H1 (cell line): ENCODE data around the gene GRK3. TPM values are rescaled to one million over a fixed set of nuclear protein-coding genes. Genes with fewer than 3 reads are reported as not detected.

ENCODE experiments used
- CTCF ChIA-PET: fragments of 300-600 bp; sonication (Branson Sonifier 250); formaldehyde crosslinking; loops from one replicate; lab custom pipeline; 2021; ENCODE audit not compliant: partially characterized antibody; lab: Charles Lee
- POLR2A ChIA-PET: fragments of 300-600 bp; sonication (Branson Sonifier 250); formaldehyde crosslinking; loops from one replicate; lab custom pipeline; 2021; ENCODE audit warnings: inconsistent platforms; ENCODE audit not compliant: partially characterized antibody; lab: Charles Lee
- DNase-seq, 2 experiments: peaks; one replicate each; pipeline versions ENCODE4 v3.0.0 to v3.0.0-alpha.2; 2010 to 2022; ENCODE audit warnings: low spot score in 2 of 2, low read depth in 1 of 2, mixed read lengths in 1 of 2
- FAIRE-seq: peaks from 2 replicates; lab custom pipeline; 2011; peaks lifted over from hg19 to GRCh38; lab: Jason Lieb, UNC
- H2AFZ ChIP-seq: 2 replicates; pipeline ENCODE4 v1.8.1; 2012; ENCODE audit warnings: low read length, inconsistent platforms
- H2AK5ac ChIP-seq: 2 replicates; pipeline ENCODE4 v1.6.1; 2013; ENCODE audit warnings: low read depth, low read length
- H2BK120ac ChIP-seq: replicated peaks from 2 replicates; pipeline ENCODE3; 2013; ENCODE audit warnings: low read depth, low read length, inconsistent platforms
- H2BK12ac ChIP-seq: 2 replicates; pipeline ENCODE4 v1.6.1; 2013; ENCODE audit warnings: low read depth, low read length
- H2BK15ac ChIP-seq: 2 replicates; pipeline ENCODE4 v1.6.1; 2013; ENCODE audit warnings: low read length
- H2BK20ac ChIP-seq: 2 replicates; pipeline ENCODE4 v1.6.1; 2013; ENCODE audit warnings: low read length
- H2BK5ac ChIP-seq: 2 replicates; pipeline ENCODE4 v1.6.1; 2013; ENCODE audit warnings: low read depth, low read length
- H3K14ac ChIP-seq: 2 replicates; pipeline ENCODE4 v1.6.1; 2013; ENCODE audit warnings: inconsistent platforms; ENCODE audit not compliant: insufficient read length
- H3K18ac ChIP-seq: 2 replicates; pipeline ENCODE4 v1.6.1; 2013; ENCODE audit warnings: low read length; ENCODE audit errors: extremely low read depth
- H3K23ac ChIP-seq: 2 replicates; pipeline ENCODE4 v1.6.1; 2013; ENCODE audit warnings: inconsistent platforms; ENCODE audit not compliant: insufficient read length
- H3K23me2 ChIP-seq: 2 replicates; pipeline ENCODE4 v1.6.1; 2013; ENCODE audit warnings: low read depth, low read length
- H3K27ac ChIP-seq: 2 replicates; pipeline ENCODE4 v1.6.1; 2011; ENCODE audit warnings: low read depth, low read length, inconsistent platforms
- H3K27me3 ChIP-seq, 4 experiments: replicated peaks in 1 of 4; 1 replicate in 1 of 4; 2 replicates in 3 of 4; pipeline versions ENCODE4 v1.6.1 to v1.8.1; 2011 to 2013; ENCODE audit warnings: low read length in 3 of 4, mild to moderate bottlenecking in 3 of 4, inconsistent platforms in 2 of 4, mixed read lengths in 2 of 4, moderate library complexity in 1 of 4; ENCODE audit not compliant: control insufficient read depth in 3 of 4, insufficient read depth in 3 of 4; ENCODE audit errors: extremely low read depth in 1 of 4
- H3K36me3 ChIP-seq, 4 experiments: 2 replicates each; pipeline versions ENCODE4 v1.6.1 to v1.8.1; 2011 to 2013; ENCODE audit warnings: mild to moderate bottlenecking in 4 of 4, low read length in 3 of 4, moderate library complexity in 2 of 4, control low read depth in 1 of 4, inconsistent platforms in 1 of 4; ENCODE audit not compliant: insufficient read depth in 4 of 4, control insufficient read depth in 2 of 4
- H3K4ac ChIP-seq: replicated peaks from 2 replicates; pipeline ENCODE3; 2013; ENCODE audit warnings: low read length, low read depth, mixed read lengths, inconsistent platforms; ENCODE audit not compliant: insufficient read length
- H3K4me1 ChIP-seq, 4 experiments: replicated peaks in 1 of 4; 1 replicate in 1 of 4; 2 replicates in 3 of 4; pipeline versions ENCODE4 v1.6.1 to v1.8.1; 2011 to 2013; ENCODE audit warnings: low read length in 3 of 4, inconsistent platforms in 2 of 4, mixed read lengths in 1 of 4; ENCODE audit not compliant: insufficient read depth in 4 of 4, control insufficient read depth in 3 of 4
- H3K4me2 ChIP-seq, 2 experiments: 2 replicates each; pipeline versions ENCODE4 v1.6.1 to v1.8.1; 2011 to 2013; ENCODE audit warnings: low read depth in 2 of 2, low read length in 2 of 2, control low read depth in 1 of 2, inconsistent platforms in 1 of 2, mild to moderate bottlenecking in 1 of 2; ENCODE audit not compliant: insufficient read depth in 1 of 2
- H3K4me3 ChIP-seq, 4 experiments: fragments of 200-600, 300-600 bp in 1 of 4; sonication (generic), shearing (Covaris generic), sonication (Bioruptor Twin) in 1 of 4; 2 replicates each; pipeline versions ENCODE4 v1.5.1 to v1.8.1; 2011 to 2016; ENCODE audit warnings: low read length in 4 of 4, low read depth in 3 of 4, control low read depth in 2 of 4, inconsistent platforms in 2 of 4, mild to moderate bottlenecking in 2 of 4, mixed read lengths in 1 of 4, moderate library complexity in 1 of 4; ENCODE audit not compliant: insufficient read depth in 2 of 4; ENCODE audit errors: extremely low read depth in 1 of 4
- H3K56ac ChIP-seq: replicated peaks from 2 replicates; pipeline ENCODE3; 2013; ENCODE audit warnings: low read depth, mild to moderate bottlenecking, mixed read lengths, low read length, inconsistent platforms; ENCODE audit not compliant: insufficient read length
- H3K79me1 ChIP-seq: 2 replicates; pipeline ENCODE4 v1.6.1; 2013; ENCODE audit warnings: low read depth, low read length, control low read depth
- H3K79me2 ChIP-seq, 2 experiments: 2 replicates each; pipeline versions ENCODE4 v1.6.1 to v1.8.1; 2012 to 2013; ENCODE audit warnings: low read length in 2 of 2, mild to moderate bottlenecking in 2 of 2, inconsistent platforms in 1 of 2; ENCODE audit not compliant: insufficient read depth in 2 of 2, control insufficient read depth in 1 of 2
- H3K9ac ChIP-seq, 4 experiments: replicated peaks in 1 of 4; 1 replicate in 1 of 4; 2 replicates in 3 of 4; pipeline versions ENCODE4 v1.6.1 to v1.8.1; 2011 to 2013; ENCODE audit warnings: low read depth in 3 of 4, low read length in 3 of 4, control low read depth in 2 of 4, mild to moderate bottlenecking in 2 of 4, moderate library complexity in 2 of 4, inconsistent platforms in 1 of 4; ENCODE audit errors: extremely low read depth in 1 of 4
- H3K9me3 ChIP-seq, 2 experiments: 2 replicates each; pipeline versions ENCODE4 v1.6.1 to v1.8.1; 2012 to 2013; ENCODE audit warnings: mild to moderate bottlenecking in 2 of 2, moderate library complexity in 2 of 2, control low read depth in 1 of 2, inconsistent platforms in 1 of 2, low read depth in 1 of 2, low read length in 1 of 2, mixed read lengths in 1 of 2; ENCODE audit not compliant: insufficient read depth in 2 of 2
- H4K20me1 ChIP-seq, 2 experiments: replicated peaks in 1 of 2; 2 replicates each; pipeline versions ENCODE3 to v1.8.1; 2011 to 2013; ENCODE audit warnings: inconsistent platforms in 2 of 2, low read length in 2 of 2, mild to moderate bottlenecking in 1 of 2; ENCODE audit not compliant: insufficient read depth in 2 of 2, control insufficient read depth in 1 of 2
- H4K5ac ChIP-seq: 2 replicates; pipeline ENCODE4 v1.6.1; 2013; ENCODE audit warnings: low read length, low read depth, mixed read lengths, inconsistent platforms; ENCODE audit not compliant: insufficient read length
- H4K8ac ChIP-seq: 2 replicates; pipeline ENCODE4 v1.8.0; 2013; ENCODE audit warnings: mild to moderate bottlenecking, moderate library complexity, low read length, inconsistent platforms; ENCODE audit not compliant: insufficient read depth; ENCODE audit errors: extremely low read depth
- H4K91ac ChIP-seq: replicated peaks from 2 replicates; pipeline ENCODE3; 2013; ENCODE audit warnings: low read length, mixed read lengths, inconsistent platforms; ENCODE audit not compliant: insufficient read length
- HDAC6 ChIP-seq: IDR thresholded peaks from one replicate; pipeline ENCODE4 v1.7.1; 2012; ENCODE audit warnings: low read depth, mild to moderate bottlenecking, inconsistent platforms, low read length, moderate library complexity
- KDM4A ChIP-seq: IDR thresholded peaks from one replicate; pipeline ENCODE4 v1.7.1; 2012; ENCODE audit warnings: low read depth, mild to moderate bottlenecking, moderate library complexity, low read length, inconsistent platforms; ENCODE audit not compliant: severe bottlenecking
- POLR2A ChIP-seq, 2 experiments: IDR thresholded peaks; 1 replicate in 1 of 2; 2 replicates in 1 of 2; pipeline ENCODE4 v1.6.1; 2011; ENCODE audit warnings: low read depth in 2 of 2, low read length in 2 of 2, mild to moderate bottlenecking in 2 of 2; ENCODE audit errors: control extremely low read depth in 1 of 2
- TBP ChIP-seq: IDR thresholded peaks from 2 replicates; pipeline ENCODE4 v1.6.1; 2011; ENCODE audit warnings: low read depth, low read length, improper control_type of control experiment
- TCF12 ChIP-seq: IDR thresholded peaks from 2 replicates; pipeline ENCODE4 v1.6.1; 2011; ENCODE audit warnings: low read depth, mild to moderate bottlenecking, low read length
- WGBS, 2 experiments: shearing (Covaris generic) in 1 of 2; methylation state at CpG; one replicate each; pipeline versions ENCODE4 v1.1.6 to v1.1.7; 2013 to 2015; ENCODE audit warnings: low lambda C conversion rate in 2 of 2, mixed read lengths in 2 of 2, inconsistent platforms in 1 of 2, low coverage in 1 of 2, missing lambda C conversion rate in 1 of 2; ENCODE audit not compliant: insufficient replicate concordance in 2 of 2, insufficient coverage in 1 of 2, insufficient read length in 1 of 2; ENCODE audit errors: extremely low coverage in 1 of 2, missing lambda C conversion rate in 1 of 2; 5-methylcytosine and 5-hydroxymethylcytosine counted together
- polyA plus RNA-seq, 7 experiments: library from polyadenylated mRNA; depleted of rRNA in 3 of 7; stranded (reverse) in 5 of 7; unstranded in 2 of 7; fragments of >200 nt in 5 of 7; fragments of 200-250 nt in 2 of 7; gene quantifications; 1 replicate in 5 of 7; 2 replicates in 1 of 7; 4 replicates in 1 of 7; pipeline versions ENCODE4 v1.2.1 to v1.2.3, GENCODE V29; 2011 to 2013; ENCODE audit warnings: missing spikeins in 2 of 7, mixed read lengths in 2 of 7
- total RNA-seq: library from RNA; stranded (reverse); fragmentation: NEBNext Ultra II Directional; extraction: Animal tissue kit (Norgen Biotek cat#: 25700); gene quantifications from 2 replicates; pipeline ENCODE4 v1.2.1, GENCODE V29; 2021

The GRK3 gene
- total and polyA plus RNA-seq, 2 of the 8 experiments (the other 6 are each of a cell fraction or from before 2014, with no cell fraction given), result 7.5 to 35.3 TPM

- Histone ChIP-seq H2AK5ac (no peak overlapping the region), H4K8ac (no peak overlapping the region), H3K9ac (no peak overlapping the region), H3K18ac (no peak overlapping the region), H3K14ac (no peak overlapping the region), H3K4me1 (peaks cover 0 to 3% (median under 1%) of the 10 kb centered on the region in 4 experiments; a peak in 3 of 7 replicates), H3K27ac (no peak overlapping the region), H3K4me3 (no peak overlapping the region), H4K91ac (no peak overlapping the region), H2AFZ (no peak overlapping the region), H4K5ac (no peak overlapping the region), H2BK120ac (no peak overlapping the region), H3K23ac (no peak overlapping the region), H3K79me1 (no peaks in the 10 kb centered on the region), H3K4ac (no peak overlapping the region), H3K36me3 (no peaks in the 10 kb centered on the region), H3K56ac (no peak overlapping the region), H3K79me2 (no peaks in the 10 kb centered on the region), H3K4me2 (no peak overlapping the region), H2BK20ac (no peak overlapping the region), H3K27me3 (no peaks in the 10 kb centered on the region), H3K9me3 (peaks cover 3 to 7% of the 10 kb centered on the region in 2 experiments; a peak in 3 of 4 replicates), H2BK12ac (no peak overlapping the region), H2BK15ac (no peak overlapping the region), H3K23me2 (peaks cover 2% of the 10 kb centered on the region; the same call in 1 of the 2 replicates), H2BK5ac (no peak overlapping the region), H4K20me1 (no peaks in the 10 kb centered on the region)
- WGBS, 2 experiments, result 85% methylated on average over 4 of the region's 4 CpGs; no CpG with 5 or more reads in 1 of the 2 experiments
- no peak for TF ChIP-seq POLR2A (IDR thresholded peaks at IDR 0.05; ENCODE audit: control extremely low read depth in 1 of 2, low read depth in 2 of 2, low read length in 2 of 2)
- TF ChIP-seq KDM4A, result no peak
- no peak for TF ChIP-seq TCF12
- no peak for TF ChIP-seq HDAC6
- no peak for TF ChIP-seq TBP
- ChIA-PET POLR2A (no interaction called here), CTCF (interaction anchor here (1.8 to 2.0 kb wide), 2 partner anchors 11 to 12 kb away, joined by 7 to 12 read pairs; no protein-coding TSS in a partner anchor)
- no peak for FAIRE-seq
- DNase-seq, result no peak
These were observed 8.9 kb upstream of the GRK3 start for GRCh38 chr22:25555586-25555985.
